Heart right ventricle (tissue), 16 donors: ENCODE data around the gene TMEM200B. TPM values are rescaled to one million over a fixed set of nuclear protein-coding genes. Genes with fewer than 3 reads are reported as not detected.
A peak's percentile ranks its signal among the peaks of the same experiment; 100 is the strongest.

Source experiments
- ATAC-seq, 8 donors: fragments of 200-7000 bp; cut with Tn5 transposase; one replicate each; pipeline ENCODE4 v1.9.1; 2020; ENCODE audit warnings: mild to moderate bottlenecking in 8 of 8, moderate library complexity in 8 of 8, moderate number of reproducible peaks in 1 of 8
- DNase-seq, 2 donors: peaks; one replicate each; pipeline ENCODE4 v3.0.0-alpha.2; 2020
- H3K27ac ChIP-seq, 10 donors: fragments of 200-600 bp; sonication (generic) in 2 of 10; one replicate each; pipeline versions ENCODE4 v1.5.0 to v1.8.0; 2020 to 2022; ENCODE audit warnings: mild to moderate bottlenecking in 3 of 10
- H3K27me3 ChIP-seq, 7 donors: fragments of 200-600 bp; one replicate each; pipeline ENCODE4 v1.8.0; 2021 to 2022; ENCODE audit warnings: mild to moderate bottlenecking in 2 of 7
- H3K36me3 ChIP-seq, 9 donors: fragments of 200-600 bp; sonication (generic) in 1 of 9; one replicate each; pipeline versions ENCODE4 v1.5.0 to v1.8.0; 2020 to 2022; ENCODE audit warnings: mild to moderate bottlenecking in 2 of 9
- H3K4me1 ChIP-seq, 9 donors: fragments of 200-600 bp; sonication (generic) in 1 of 9; one replicate each; pipeline versions ENCODE4 v1.5.0 to v1.8.0; 2020 to 2022; ENCODE audit warnings: mild to moderate bottlenecking in 4 of 9
- H3K4me3 ChIP-seq, 10 donors: fragments of 200-600 bp; sonication (generic) in 2 of 10; one replicate each; pipeline versions ENCODE4 v1.5.0 to v1.8.0; 2020 to 2022; ENCODE audit warnings: mild to moderate bottlenecking in 7 of 10, moderate library complexity in 2 of 10
- H3K9me3 ChIP-seq, 11 donors: fragments of 200-600 bp in 10 of 11; sonication (generic) in 2 of 11; one replicate each; pipeline versions ENCODE4 v1.5.0 to v1.8.0; 2013 to 2022; ENCODE audit warnings: mild to moderate bottlenecking in 2 of 11, control low read depth in 1 of 11, moderate library complexity in 1 of 11
- WGBS, 2 donors: extraction: QIAGEN DNeasy Blood & Tissue Kit; methylation state at CpG; one replicate each; pipeline ENCODE4 v1.1.7; 2013; ENCODE audit warnings: inconsistent platforms in 1 of 2; 5-methylcytosine and 5-hydroxymethylcytosine counted together
- intact Hi-C, 10 donors: fragments of 100-400 bp; cut with DNase I; formaldehyde crosslinking; loops; one replicate each; pipeline versions ENCODE4 v1.11.1 to v1.14.2; 2022
- polyA plus RNA-seq, 2 donors: library from polyadenylated mRNA; stranded (reverse); fragments of 200-250 nt; gene quantifications; one replicate each; pipeline ENCODE4 v1.2.3, GENCODE V29; 2013
- total RNA-seq, 10 donors: library from RNA; stranded (reverse); fragmentation: NEBNext Ultra II Directional in 3 of 10; extraction: Animal tissue kit (Norgen Biotek cat#: 25700) in 3 of 10; gene quantifications; one replicate each; pipeline versions ENCODE4 v1.2.1 to v1.2.4, GENCODE V29; 2021 to 2023
- TF ChIP-seq, protein P1 (sequence below), 9 donors: fragments of 200-600 bp; sonication (generic) in 2 of 9; IDR thresholded peaks; one replicate each; pipeline versions ENCODE4 v1.5.0 to v1.8.0; 2021 to 2022; ENCODE audit warnings: antibody characterized with exemption in 9 of 9, mild to moderate bottlenecking in 5 of 9, moderate library complexity in 1 of 9
- donor health status: Arrhythmogenic right ventricular cardiomyopathy.
- donor health status: ischemic (EF 13 %, LVEDD 7.1; RV severe dilation, severe dysfunction).
- donor health status: healthy with polysubstance abuse.
- donor health status: DM: no; HTN: yes; CAD: no.
- donor health status: DM: no; HTN: no; CAD: no.
- donor health status: ischemic (EF 25% LVEDD 6.9; RV normal size, moderate dysfunction).
- donor health status: ischemic (EF 25% LVEDD 5.7; RV mildly dilated, moderate dysfunction).
- donor health status: healthy.
- donor health status: DM: yes; HTN: yes; CAD: no.
- donor health status: Ischemic cardiomyopathy.
- donor health status: ischemic (EF 35%, LVEDD 5.7; RV mildly dilated, moderate dysfunction).
- donor health status: nonischemic (EF 11% LVEDD 7.7; RV severe dilation, severe dysfunction).
- donor health status: DM: yes; HTN: yes; CAD: no.
- donor health status: PGD.
- donor health status: ischemic (EF 29% LVEDD 5.4; RV normal size, mild dysfunction).
- donor health status: nonischemic (EF 23%, LVEDD 6.1; RV moderate dilation, normal function).

TMEM200B gene
- total and polyA plus RNA-seq, 12 donors, result 0.79 to 3.3 (median 1.6) TPM

DNA sequence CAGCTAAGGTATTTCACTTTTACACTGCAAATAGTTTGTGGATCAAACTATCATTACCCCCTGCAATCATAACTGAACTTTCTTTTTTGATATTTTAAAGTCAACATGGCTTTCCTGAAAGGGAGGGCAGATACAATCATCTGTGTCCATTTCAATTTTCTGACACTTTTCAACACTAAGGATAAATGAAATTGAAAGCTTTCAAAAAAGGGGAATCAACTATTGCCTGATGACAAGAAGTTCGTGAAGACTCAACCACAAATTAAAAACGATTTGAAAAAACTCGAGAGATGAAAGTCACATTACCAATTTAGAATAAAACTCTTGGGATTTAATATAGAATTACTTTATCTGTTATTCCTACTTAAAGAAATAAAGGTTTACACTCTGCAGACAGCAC lies 46.3 kb upstream of the TMEM200B start:
- WGBS, 2 donors, result 75 to 76% methylated on average over 3 of the region's 3 CpGs
- Histone ChIP-seq H3K9me3 (no peaks in the 10 kb centered on the region), H3K27me3 (no peaks in the 10 kb centered on the region), H3K36me3 (peaks cover 0 to 71% (median 14%) of the 10 kb centered on the region in 9 donors), H3K27ac (no peak overlapping the region), H3K4me3 (no peak overlapping the region), H3K4me1 (peaks cover 6 to 75% (median 41%) of the 10 kb centered on the region in 9 donors)
- no peak for ATAC-seq
- TF ChIP-seq, protein P1, sequence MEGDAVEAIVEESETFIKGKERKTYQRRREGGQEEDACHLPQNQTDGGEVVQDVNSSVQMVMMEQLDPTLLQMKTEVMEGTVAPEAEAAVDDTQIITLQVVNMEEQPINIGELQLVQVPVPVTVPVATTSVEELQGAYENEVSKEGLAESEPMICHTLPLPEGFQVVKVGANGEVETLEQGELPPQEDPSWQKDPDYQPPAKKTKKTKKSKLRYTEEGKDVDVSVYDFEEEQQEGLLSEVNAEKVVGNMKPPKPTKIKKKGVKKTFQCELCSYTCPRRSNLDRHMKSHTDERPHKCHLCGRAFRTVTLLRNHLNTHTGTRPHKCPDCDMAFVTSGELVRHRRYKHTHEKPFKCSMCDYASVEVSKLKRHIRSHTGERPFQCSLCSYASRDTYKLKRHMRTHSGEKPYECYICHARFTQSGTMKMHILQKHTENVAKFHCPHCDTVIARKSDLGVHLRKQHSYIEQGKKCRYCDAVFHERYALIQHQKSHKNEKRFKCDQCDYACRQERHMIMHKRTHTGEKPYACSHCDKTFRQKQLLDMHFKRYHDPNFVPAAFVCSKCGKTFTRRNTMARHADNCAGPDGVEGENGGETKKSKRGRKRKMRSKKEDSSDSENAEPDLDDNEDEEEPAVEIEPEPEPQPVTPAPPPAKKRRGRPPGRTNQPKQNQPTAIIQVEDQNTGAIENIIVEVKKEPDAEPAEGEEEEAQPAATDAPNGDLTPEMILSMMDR (IDR thresholded peaks at IDR 0.05), result no peak
- DNase-seq, result no peak
- intact Hi-C loops, result loop anchor here in 1 of 10 donors (10.0 kb wide), 1 partner anchor 45 kb away; the partner anchor contains the start of gene TMEM200B

DNA sequence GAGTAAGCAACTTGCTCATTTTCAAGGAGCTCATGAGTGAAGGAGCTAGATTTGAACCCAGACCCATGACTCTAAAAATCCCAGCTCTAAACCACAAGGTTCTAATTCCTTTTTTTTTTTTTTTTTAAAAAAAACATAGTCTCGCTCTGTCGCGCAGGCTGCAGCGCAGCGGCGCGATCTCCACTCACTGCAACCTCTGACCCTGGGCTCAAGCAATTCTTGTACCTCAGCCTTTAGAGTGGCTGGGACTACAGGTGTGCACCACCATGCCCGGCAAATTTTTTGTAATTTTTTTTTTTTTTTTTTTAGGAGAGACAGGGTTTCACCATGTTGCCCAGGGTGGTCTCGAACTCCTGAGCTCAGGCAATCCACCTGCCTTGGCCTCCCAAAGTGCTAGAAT lies 44.2 kb upstream of the TMEM200B start:
- TF ChIP-seq, protein P1 (IDR thresholded peaks at IDR 0.05), result no peak
- ATAC-seq (no peak), DNase-seq (no peak)
- peaks cover 6 to 81% (median 50%) of the 10 kb centered on the region in 9 donors for H3K4me1 ChIP-seq
- H3K27me3 ChIP-seq, result no peaks in the 10 kb centered on the region
- intact Hi-C loops, result no loop called here
- WGBS, 2 donors, result 97 to 98% methylated on average over 9 of the region's 9 CpGs
- H3K9me3 ChIP-seq, result no peaks in the 10 kb centered on the region
- H3K4me3 ChIP-seq, result no peak overlapping the region
- peaks cover 0 to 85% (median 14%) of the 10 kb centered on the region in 9 donors for H3K36me3 ChIP-seq
- H3K27ac ChIP-seq, result no peak overlapping the region

DNA sequence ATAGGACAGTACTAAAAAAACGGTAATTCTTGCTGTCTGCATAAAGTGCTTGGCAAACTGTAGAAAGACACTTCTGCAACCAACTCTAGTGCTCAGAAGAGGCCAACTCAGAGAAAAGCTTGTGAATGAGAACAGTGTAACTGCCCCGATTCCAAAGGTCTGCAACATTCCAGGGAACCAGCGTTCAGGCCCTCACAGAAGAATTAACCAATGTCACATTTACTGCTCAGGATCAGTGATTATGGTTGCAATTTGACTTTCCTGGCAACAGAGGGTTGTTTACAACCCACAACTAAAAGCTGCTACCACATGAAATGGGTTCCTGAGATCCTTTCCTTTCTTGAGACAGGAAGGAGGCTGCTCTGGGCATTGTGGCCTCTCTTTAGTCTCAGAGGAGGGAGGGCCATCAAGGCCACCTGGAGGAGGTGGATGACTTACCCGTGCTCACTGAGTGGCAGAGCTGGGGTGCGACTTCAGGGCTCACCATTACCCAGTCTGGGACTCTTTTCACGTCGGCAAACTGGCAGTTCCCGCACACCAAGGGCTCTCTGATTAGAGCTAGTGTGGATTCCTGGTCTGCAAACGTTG lies 42.7 kb upstream of the TMEM200B start:
- peaks cover 12 to 84% (median 56%) of the 10 kb centered on the region in 9 donors for H3K4me1 ChIP-seq

DNA sequence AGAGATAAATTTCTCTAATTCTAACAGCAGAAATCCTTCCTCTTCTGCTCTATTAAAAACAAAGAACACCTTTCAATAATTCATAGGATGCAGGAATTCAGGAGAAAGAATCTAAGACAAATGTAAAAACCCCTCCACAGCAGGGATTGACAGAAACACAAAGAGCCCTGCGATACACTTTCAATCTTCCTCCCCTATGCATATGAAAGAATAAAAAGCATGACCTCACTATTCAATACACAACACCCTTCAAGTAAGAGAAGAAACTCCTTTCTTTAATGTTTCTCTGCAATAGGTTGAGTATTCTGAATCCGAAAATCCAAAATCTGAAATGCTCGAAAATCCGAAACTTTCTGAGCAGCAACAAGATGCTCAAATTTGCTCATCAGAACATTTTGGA lies 40.9 kb upstream of the TMEM200B start:
- no peak overlapping the region for H3K4me3 ChIP-seq
- H3K9me3 ChIP-seq, result no peaks in the 10 kb centered on the region
- TF ChIP-seq, protein P1 (IDR thresholded peaks at IDR 0.05), result no peak
- no peak for ATAC-seq
- intact Hi-C loops, result no loop called here
- peaks cover 10 to 84% (median 44%) of the 10 kb centered on the region in 9 donors for H3K4me1 ChIP-seq
- peaks cover 0 to 97% (median 14%) of the 10 kb centered on the region in 9 donors for H3K36me3 ChIP-seq
- no peak for DNase-seq
- no peaks in the 10 kb centered on the region for H3K27me3 ChIP-seq
- no peak overlapping the region for H3K27ac ChIP-seq
- 84 to 93% methylated on average over 4 of the region's 4 CpGs for WGBS, 2 donors

More for the DNA sequence above, 42.7 kb upstream of the TMEM200B start:
- intact Hi-C loops, result no loop called here
- WGBS, 2 donors, result 66 to 67% methylated on average over 9 of the region's 9 CpGs
- ATAC-seq (peak in 1 of 8 donors; percentile 23), DNase-seq (no peak)
- H3K4me3 ChIP-seq, result no peak overlapping the region
- H3K9me3 ChIP-seq, result no peaks in the 10 kb centered on the region
- TF ChIP-seq, protein P1 (IDR thresholded peaks at IDR 0.05), result no peak
- H3K27me3 ChIP-seq, result no peaks in the 10 kb centered on the region
- H3K36me3 ChIP-seq, result peaks cover 0 to 87% (median 14%) of the 10 kb centered on the region in 9 donors
- no peak overlapping the region for H3K27ac ChIP-seq
